GM12878 (cell line): Measurements from ENCODE around the gene SCN4A. TPM values are rescaled to one million over a fixed set of nuclear protein-coding genes. Genes with fewer than 3 reads are reported as not detected.

ENCODE experiments used
- ATAC-seq: fragments of 200-7000 bp; cut with Tn5 transposase; 3 replicates; pipeline ENCODE4 v1.9.1; 2020; ENCODE audit warnings: mild to moderate bottlenecking, moderate library complexity
- BruUV-seq: library from RNA; stranded (reverse); fragments of 400-500 nt; replicated peaks from 2 replicates; lab custom pipeline; 2021; lab: Mats Ljungman, UMichigan
- CTCF ChIA-PET: fragments of 300-600 bp; sonication (Branson Sonifier 250); formaldehyde crosslinking; extraction: SDS; loops from one replicate; lab custom pipeline; 2021; ENCODE audit warnings: inconsistent platforms; lab: Yijun Ruan, JAX
- POLR2A ChIA-PET: fragments of 350-600 bp; formaldehyde crosslinking; extraction: SDS; loops from one replicate; lab custom pipeline; 2021; ENCODE audit warnings: inconsistent platforms; lab: Charles Lee
- RAD21 ChIA-PET: fragments of 300-600 bp; sonication (Branson Sonifier 250); formaldehyde crosslinking; loops from one replicate; lab custom pipeline; 2023; ENCODE audit warnings: antibody characterized with exemption; ENCODE audit not compliant: unreplicated experiment; lab: Charles Lee
- SMC1A ChIA-PET: fragments of 300-600 bp; sonication (Branson Sonifier 250); formaldehyde crosslinking; loops from one replicate; lab custom pipeline; 2023; ENCODE audit not compliant: unreplicated experiment, uncharacterized antibody; lab: Charles Lee
- DNase-seq: peaks from one replicate; pipeline ENCODE4 v3.0.0-alpha.2; 2011; ENCODE audit warnings: low read depth, low spot score
- FAIRE-seq: peaks from 3 replicates; lab custom pipeline; 2011; peaks lifted over from hg19 to GRCh38; lab: Jason Lieb, UNC
- H2AFZ ChIP-seq: 2 replicates; pipeline ENCODE4 v1.6.0; 2011; ENCODE audit warnings: low read depth, low read length, control low read depth; ENCODE audit not compliant: control insufficient read depth
- H3K27ac ChIP-seq: 2 replicates; pipeline ENCODE4 v1.5.1; 2011; ENCODE audit warnings: control low read depth; ENCODE audit not compliant: control insufficient read depth, insufficient read depth
- H3K27me3 ChIP-seq, 2 experiments: replicated peaks in 1 of 2; 2 replicates each; pipeline versions ENCODE4 v1.6.0 to v1.6.1; 2011; ENCODE audit warnings: low read length in 1 of 2; ENCODE audit not compliant: control insufficient read depth in 2 of 2, insufficient read depth in 2 of 2
- H3K36me3 ChIP-seq, 2 experiments: 2 replicates each; pipeline ENCODE4 v1.5.1; 2011; ENCODE audit warnings: low read length in 1 of 2; ENCODE audit not compliant: control insufficient read depth in 2 of 2, insufficient read depth in 2 of 2
- H3K4me1 ChIP-seq: 2 replicates; pipeline ENCODE4 v1.6.1; 2011; ENCODE audit warnings: mild to moderate bottlenecking, low read length, moderate library complexity, mixed read lengths; ENCODE audit not compliant: control insufficient read depth, insufficient read depth
- H3K4me2 ChIP-seq: 2 replicates; pipeline ENCODE4 v1.6.0; 2011; ENCODE audit warnings: control low read depth; ENCODE audit not compliant: control insufficient read depth, insufficient read depth
- H3K4me3 ChIP-seq: fragments of 200-600 bp; sonication (generic); 2 replicates; pipeline ENCODE4 v1.5.1; 2016
- H3K79me2 ChIP-seq: 2 replicates; pipeline ENCODE4 v1.6.0; 2011; ENCODE audit warnings: low read length; ENCODE audit not compliant: control insufficient read depth, insufficient read depth
- H3K9ac ChIP-seq: 2 replicates; pipeline ENCODE4 v1.8.0; 2011; ENCODE audit warnings: low read length, control low read depth, mixed read lengths; ENCODE audit not compliant: control insufficient read depth, insufficient read depth
- H3K9me3 ChIP-seq: replicated peaks from 3 replicates; pipeline ENCODE4 v1.5.1; 2011; ENCODE audit warnings: mild to moderate bottlenecking, low read length; ENCODE audit not compliant: control insufficient read depth, insufficient read depth
- H4K20me1 ChIP-seq: 2 replicates; pipeline ENCODE4 v1.6.0; 2011; ENCODE audit not compliant: control insufficient read depth, insufficient read depth
- ASH2L ChIP-seq: fragments of 300-600, 200-600 bp; sonication (generic); IDR thresholded peaks from 2 replicates; pipeline ENCODE4 v1.6.1; 2017; ENCODE audit warnings: low read depth, mild to moderate bottlenecking, borderline replicate concordance
- CBX3 ChIP-seq: fragments of 200-600 bp; sonication (generic); IDR thresholded peaks from 2 replicates; pipeline ENCODE4 v1.6.1; 2016; ENCODE audit warnings: low read depth, borderline replicate concordance
- CBX5 ChIP-seq: sonication (generic); IDR thresholded peaks from 2 replicates; pipeline ENCODE4 v1.6.1; 2016; ENCODE audit warnings: low read depth, moderate library complexity, mild to moderate bottlenecking, inconsistent platforms
- DPF2 ChIP-seq: fragments of 450-650 bp; IDR thresholded peaks from 2 replicates; pipeline ENCODE4 v1.6.1; 2017; ENCODE audit warnings: mild to moderate bottlenecking
- EP300 ChIP-seq, 2 experiments: fragments of 150-350 bp in 1 of 2; IDR thresholded peaks; 2 replicates each; pipeline ENCODE4 v1.6.1; 2011 to 2012; ENCODE audit warnings: low read depth in 2 of 2, low read length in 2 of 2, borderline replicate concordance in 1 of 2, improper control_type of control experiment in 1 of 2, inconsistent platforms in 1 of 2; ENCODE audit not compliant: control insufficient read depth in 1 of 2
- ETV6 ChIP-seq, 2 experiments: fragments of 450-650 bp in 1 of 2; IDR thresholded peaks in 1 of 2; conservative IDR thresholded peaks in 1 of 2; 2 replicates each; pipeline ENCODE4 v1.6.1; 2014; ENCODE audit warnings: antibody characterized with exemption in 1 of 2, borderline replicate concordance in 1 of 2, low read depth in 1 of 2, mild to moderate bottlenecking in 1 of 2, moderate library complexity in 1 of 2
- IKZF1 ChIP-seq: fragments of 450-650 bp; conservative IDR thresholded peaks from 2 replicates; pipeline ENCODE4 v1.6.1; 2017; ENCODE audit warnings: antibody characterized with exemption, mild to moderate bottlenecking
- JUNB ChIP-seq: IDR thresholded peaks from 2 replicates; pipeline ENCODE4 v1.6.1; 2016; ENCODE audit warnings: antibody characterized with exemption, mild to moderate bottlenecking
- KLF5 ChIP-seq: fragments of 450-650 bp; IDR thresholded peaks from 2 replicates; pipeline ENCODE4 v1.6.1; 2014; ENCODE audit warnings: mild to moderate bottlenecking; ENCODE audit not compliant: partially characterized antibody
- POLR2AphosphoS5 ChIP-seq: IDR thresholded peaks from 2 replicates; pipeline ENCODE4 v1.6.1; 2011; ENCODE audit warnings: mild to moderate bottlenecking, low read length, inconsistent platforms
- RAD51 ChIP-seq: fragments of 450-650 bp; IDR thresholded peaks from 2 replicates; pipeline ENCODE4 v1.6.1; 2016; ENCODE audit warnings: moderate library complexity, mild to moderate bottlenecking, inconsistent platforms
- RB1 ChIP-seq: fragments of 450-650 bp; formaldehyde crosslinking; IDR thresholded peaks from 2 replicates; pipeline ENCODE4 v1.6.1; 2017; ENCODE audit warnings: mild to moderate bottlenecking, borderline replicate concordance
- SMAD1 ChIP-seq: fragments of 450-650 bp; IDR thresholded peaks from 2 replicates; pipeline ENCODE4 v1.6.1; 2018; ENCODE audit warnings: mild to moderate bottlenecking, low read depth; ENCODE audit not compliant: partially characterized antibody
- YBX1 ChIP-seq: fragments of 450-650 bp; IDR thresholded peaks from 2 replicates; pipeline ENCODE4 v1.6.1; 2016; ENCODE audit warnings: antibody characterized with exemption
- ZSCAN29 ChIP-seq: fragments of 450-650 bp; IDR thresholded peaks from 2 replicates; pipeline ENCODE4 v1.6.1; 2017; ENCODE audit warnings: mild to moderate bottlenecking, moderate library complexity
- WGBS: methylation state at CpG from one replicate; pipeline ENCODE4 v1.1.6; 2016; ENCODE audit warnings: low lambda C conversion rate; ENCODE audit not compliant: insufficient replicate concordance, insufficient coverage; ENCODE audit errors: missing lambda C conversion rate; 5-methylcytosine and 5-hydroxymethylcytosine counted together
- in situ Hi-C: fragments of 300-500 bp; cut with MboI; formaldehyde crosslinking; loops from 9 replicates; pipeline ENCODE4 v1.14.3; 2018; ENCODE audit warnings: mixed read lengths
- intact Hi-C: fragments of 100-400 bp; cut with micrococcal nuclease; formaldehyde crosslinking; loops from one replicate; pipeline ENCODE4 v1.14.2; 2022; ENCODE audit not compliant: unreplicated experiment
- polyA plus RNA-seq, 11 experiments: library from polyadenylated mRNA; depleted of rRNA in 4 of 11; unstranded in 6 of 11; stranded (reverse) in 5 of 11; fragments of >200 nt; fragmentation: Nextera tagmentation in 4 of 11; fragmentation: Illumina TruSeq in 1 of 11; extraction: Ambion mirVana in 4 of 11; extraction: Trizol in 1 of 11; gene quantifications; 1 replicate in 1 of 11; 2 replicates in 10 of 11; pipeline versions ENCODE4 v1.2.1 to v1.2.3, GENCODE V29; 2011 to 2016; ENCODE audit warnings: inconsistent platforms in 2 of 11, missing spikeins in 2 of 11, low read depth in 1 of 11
- total RNA-seq, 4 experiments: library from RNA; depleted of rRNA in 3 of 4; stranded (reverse); fragments of >200 nt in 3 of 4; fragmentation: Illumina TruSeq in 1 of 4; extraction: Trizol in 1 of 4; gene quantifications; 2 replicates each; pipeline versions ENCODE4 v1.2.1 to v1.2.3, GENCODE V29; 2013 to 2021
- TF ChIP-seq, protein P1 (sequence below): IDR thresholded peaks from 2 replicates; pipeline ENCODE4 v1.6.1; 2011; ENCODE audit warnings: mild to moderate bottlenecking, low read depth, low read length, moderate library complexity; ENCODE audit not compliant: insufficient replicate concordance

SCN4A gene
- total and polyA plus RNA-seq, 10 of the 15 experiments (the other 5 are each of a cell fraction or from before 2014, with no cell fraction given) = under 0.01 to 0.15 (median 0.07) TPM; not detected in 4

DNA sequence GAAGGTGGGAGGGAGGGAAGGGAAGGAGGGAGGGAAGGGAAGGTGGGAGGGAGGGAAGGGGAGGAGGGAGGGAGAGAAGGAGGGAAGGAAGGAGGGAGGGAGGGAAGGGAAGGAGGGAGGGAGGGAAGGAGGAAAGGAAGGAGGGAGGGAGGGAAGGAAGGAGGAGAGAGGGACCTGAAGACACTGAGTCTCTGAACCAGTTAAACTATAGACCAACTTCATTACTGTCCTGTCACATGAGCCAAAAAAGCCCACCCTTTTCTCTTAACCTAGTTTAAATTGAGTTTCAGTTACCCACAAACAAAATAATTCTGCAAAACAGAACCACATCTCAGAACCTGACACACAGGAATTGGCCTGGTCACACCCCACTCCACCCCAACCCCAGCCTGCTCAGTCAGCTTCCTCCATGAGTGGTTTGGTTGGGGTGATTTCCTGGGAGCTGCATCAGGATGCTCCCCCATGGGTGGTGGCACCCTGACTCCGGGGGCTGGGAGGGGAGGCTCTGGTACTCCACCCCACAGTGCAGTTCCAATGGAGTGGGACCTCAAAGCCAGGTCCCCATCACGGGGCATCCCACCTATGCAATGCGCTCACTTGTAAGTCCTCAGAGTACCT lies 20.8 kb upstream of the SCN4A start (continued):
- TF ChIP-seq CBX3 = no peak
- TF ChIP-seq IKZF1 = no peak
- no peak for TF ChIP-seq EP300 (IDR thresholded peaks at IDR 0.05; ENCODE audit: borderline replicate concordance in 1 of 2, control insufficient read depth in 1 of 2, low read depth in 2 of 2, low read length in 2 of 2)
- TF ChIP-seq JUNB = no peak
- no peak for TF ChIP-seq ETV6 (conservative IDR thresholded peaks at IDR 0.05 in 1 of 2, IDR thresholded peaks at IDR 0.05 in 1 of 2; ENCODE audit: borderline replicate concordance in 1 of 2, low read depth in 1 of 2)
- TF ChIP-seq, protein P1, sequence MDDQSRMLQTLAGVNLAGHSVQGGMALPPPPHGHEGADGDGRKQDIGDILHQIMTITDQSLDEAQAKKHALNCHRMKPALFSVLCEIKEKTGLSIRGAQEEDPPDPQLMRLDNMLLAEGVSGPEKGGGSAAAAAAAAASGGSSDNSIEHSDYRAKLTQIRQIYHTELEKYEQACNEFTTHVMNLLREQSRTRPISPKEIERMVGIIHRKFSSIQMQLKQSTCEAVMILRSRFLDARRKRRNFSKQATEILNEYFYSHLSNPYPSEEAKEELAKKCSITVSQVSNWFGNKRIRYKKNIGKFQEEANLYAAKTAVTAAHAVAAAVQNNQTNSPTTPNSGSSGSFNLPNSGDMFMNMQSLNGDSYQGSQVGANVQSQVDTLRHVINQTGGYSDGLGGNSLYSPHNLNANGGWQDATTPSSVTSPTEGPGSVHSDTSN = no peak
- TF ChIP-seq RAD51 = no peak
- no peak for TF ChIP-seq ASH2L
- no peak for TF ChIP-seq SMAD1

DNA sequence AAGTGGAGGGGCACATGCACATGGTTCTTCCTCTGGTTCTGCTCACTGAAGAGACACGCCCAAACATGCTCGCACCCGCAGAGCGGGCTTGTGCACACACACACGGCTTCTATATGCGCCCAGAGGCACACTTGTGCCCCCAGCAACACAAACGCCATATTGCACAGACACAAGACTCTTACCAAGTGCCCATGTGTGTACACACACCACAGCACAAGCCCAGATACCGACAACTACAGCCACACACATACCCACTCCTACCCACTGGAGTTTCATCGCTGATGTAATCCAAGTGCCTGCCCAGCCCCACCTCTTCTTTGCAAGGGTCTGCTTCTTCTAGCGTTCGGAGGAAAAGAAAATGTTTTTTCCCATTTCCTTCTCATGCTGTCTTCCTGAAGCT lies 18.9 kb upstream of the SCN4A start:
- SMC1A ChIA-PET = interaction anchor here (0.8 to 2.3 kb wide), 7 partner anchors 22 to 72 kb away, joined by 3 to 10 read pairs (median 3); partner anchors contain the start of gene ICAM2
- CTCF ChIA-PET = interaction anchor here (0.7 to 3.6 kb wide), 8 partner anchors 8 to 142 kb away, joined by 3 to 26 read pairs (median 4); no protein-coding TSS in a partner anchor
- RAD21 ChIA-PET = interaction anchor here (0.7 to 1.2 kb wide), 3 partner anchors 37 to 72 kb away, joined by 3 to 5 read pairs (median 3); no protein-coding TSS in a partner anchor

More for the DNA sequence above, 18.9 kb upstream of the SCN4A start:
- Histone ChIP-seq H3K9ac (no peak overlapping the region), H3K79me2 (no peaks in the 10 kb centered on the region), H3K9me3 (no peaks in the 10 kb centered on the region), H3K27ac (no peak overlapping the region), H4K20me1 (no peaks in the 10 kb centered on the region), H3K27me3 (peaks cover 0 to 3% of the 10 kb centered on the region in 2 experiments), H3K4me1 (no peaks in the 10 kb centered on the region), H3K4me2 (no peak overlapping the region), H3K4me3 (no peak overlapping the region), H3K36me3 (no peaks in the 10 kb centered on the region), H2AFZ (no peak overlapping the region)
- POLR2A ChIA-PET = no interaction called here
- no TSS peak for BruUV-seq
- FAIRE-seq (no peak), ATAC-seq (no peak), DNase-seq (no peak)
- in situ Hi-C loops = no loop called here
- 42% methylated on average over 11 of the region's 11 CpGs for WGBS
- TF ChIP-seq RB1 = no peak
- no peak for TF ChIP-seq CBX5
- no peak for TF ChIP-seq YBX1
- no peak for TF ChIP-seq KLF5
- TF ChIP-seq POLR2AphosphoS5 = no peak
- TF ChIP-seq ZSCAN29 = no peak
- no peak for TF ChIP-seq DPF2
- intact Hi-C loops = no loop called here
